ENCODE measurements around the gene KDM4C. TPM values are rescaled to one million over a fixed set of nuclear protein-coding genes. Genes with fewer than 3 reads are reported as not detected.
A peak's percentile ranks its signal among the peaks of the same experiment; 100 is the strongest.

The KDM4C gene
- total RNA-seq, 4 donors from 2014 or later, result 75.0 to 95.9 (median 88.9) TPM

DNA sequence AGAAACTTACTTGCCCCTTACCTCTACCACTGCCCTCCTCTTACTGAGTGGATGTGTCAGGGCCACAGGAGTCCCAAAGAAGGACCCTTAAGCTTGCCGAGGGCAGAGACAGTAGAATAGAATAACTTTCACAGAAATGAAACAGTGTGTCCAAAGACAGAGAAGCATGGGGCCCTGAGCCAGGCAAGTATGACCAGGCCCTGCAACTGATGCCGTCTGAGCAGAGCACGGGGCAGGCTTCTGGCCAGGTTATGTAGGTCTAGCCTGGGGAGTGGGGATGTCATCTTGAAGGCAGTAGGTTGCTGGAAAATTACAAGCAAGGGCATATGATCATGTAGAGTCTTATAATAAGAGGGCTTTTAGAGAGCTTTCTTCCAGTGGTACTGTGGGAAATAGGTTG lies 415.4 kb downstream of the KDM4C start:
- in situ Hi-C loops (cut with MboI; ENCODE audit: low pct_ligation_motif_present in 1 of 4, low pct_unique_long_range_greater_than_20kb in 1 of 4, low sequenced_read_pairs in 3 of 4), result no loop called here
- WGBS, 2 donors (ENCODE audit: low coverage in 1 of 2), result 97 to 100% methylated on average over 1 to 3 of the region's 3 CpGs

DNA sequence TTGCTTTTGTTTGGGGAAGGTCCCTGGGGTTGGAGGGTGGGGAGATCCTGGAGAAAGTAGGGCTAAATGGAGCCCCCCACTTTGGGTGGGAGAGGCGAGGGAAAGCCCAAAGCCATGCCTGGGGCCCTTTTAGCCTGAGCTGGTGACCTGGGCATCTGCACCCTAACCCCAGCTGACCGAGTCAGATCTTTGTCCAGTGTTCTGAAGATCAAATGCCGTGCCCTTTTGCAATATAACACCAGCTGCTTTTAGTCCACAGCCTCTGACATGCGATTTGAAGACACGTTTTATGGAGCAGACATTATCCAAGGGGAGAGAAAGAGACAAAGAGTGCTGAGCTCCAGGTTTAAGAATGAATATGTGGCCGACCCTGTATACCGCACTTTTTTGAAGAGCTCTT lies 416.5 kb downstream of the KDM4C start:
- TF ChIP-seq CTCF (IDR thresholded peaks at IDR 0.05) (no peak), POLR2A (IDR thresholded peaks at IDR 0.05) (no peak), EP300 (IDR thresholded peaks at IDR 0.05; ENCODE audit: low read depth) (no peak), POLR2AphosphoS5 (IDR thresholded peaks at IDR 0.05) (no peak)
- Histone ChIP-seq H3K9me3 (no peaks in the 10 kb centered on the region), H3K4me1 (peaks cover 0 to 4% (median 3%) of the 10 kb centered on the region in 4 donors), H3K4me3 (no peak overlapping the region), H3K27ac (no peak overlapping the region), H3K36me3 (peaks cover 0 to 19% (median 0%) of the 10 kb centered on the region in 4 donors), H3K27me3 (no peaks in the 10 kb centered on the region)
- DNase-seq, result no peak
- in situ Hi-C loops (cut with MboI; ENCODE audit: low pct_ligation_motif_present in 1 of 4, low pct_unique_long_range_greater_than_20kb in 1 of 4, low sequenced_read_pairs in 3 of 4) (no loop called here), intact Hi-C loops (cut with DNase I; ENCODE audit: low total_unique reads) (no loop called here)
- 84 to 100% methylated on average over 1 to 7 of the region's 7 CpGs for WGBS, 2 donors (ENCODE audit: low coverage in 1 of 2)

More for the DNA sequence above, 415.4 kb downstream of the KDM4C start:
- H3K4me1 ChIP-seq, result peaks cover 0 to 4% (median 2%) of the 10 kb centered on the region in 4 donors
- no peak overlapping the region for H3K27ac ChIP-seq
- H3K27me3 ChIP-seq, result no peaks in the 10 kb centered on the region
- H3K9me3 ChIP-seq, result no peaks in the 10 kb centered on the region
- H3K4me3 ChIP-seq, result no peak overlapping the region
- H3K36me3 ChIP-seq, result peaks cover 0 to 19% (median 0%) of the 10 kb centered on the region in 4 donors
- TF ChIP-seq CTCF (IDR thresholded peaks at IDR 0.05) (no peak), POLR2A (IDR thresholded peaks at IDR 0.05) (no peak), POLR2AphosphoS5 (IDR thresholded peaks at IDR 0.05) (no peak), EP300 (IDR thresholded peaks at IDR 0.05; ENCODE audit: low read depth) (no peak)
- no peak for DNase-seq
- intact Hi-C loops (cut with DNase I; ENCODE audit: low total_unique reads), result no loop called here

DNA sequence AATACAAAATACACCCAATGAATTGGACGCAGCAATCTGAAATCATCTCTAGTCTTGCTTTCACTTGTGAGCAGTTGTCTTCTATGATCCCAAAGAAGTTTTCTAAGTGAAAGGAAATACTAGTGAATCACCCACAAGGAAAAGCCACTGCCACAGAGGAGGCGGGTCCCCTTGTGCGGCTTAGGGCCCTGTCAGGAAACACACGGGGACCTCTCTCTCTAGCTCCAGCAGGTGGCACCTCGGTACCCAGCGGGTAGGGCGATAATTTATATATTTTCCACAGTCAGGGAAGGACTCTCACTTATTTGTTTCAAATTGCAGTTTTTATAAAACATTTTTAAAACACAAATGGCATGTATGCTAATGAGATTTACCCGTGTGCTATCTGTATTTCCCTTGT lies 417.1 kb downstream of the KDM4C start:
- Histone ChIP-seq H3K36me3 (peaks cover 0 to 15% (median 0%) of the 10 kb centered on the region in 4 donors), H3K4me1 (peaks cover 0 to 4% (median 3%) of the 10 kb centered on the region in 4 donors), H3K27me3 (no peaks in the 10 kb centered on the region), H3K9me3 (no peaks in the 10 kb centered on the region), H3K27ac (no peak overlapping the region), H3K4me3 (no peak overlapping the region)
- TF ChIP-seq EP300 (IDR thresholded peaks at IDR 0.05; ENCODE audit: low read depth), result no peak
- TF ChIP-seq POLR2AphosphoS5 (IDR thresholded peaks at IDR 0.05), result no peak
- no peak for TF ChIP-seq CTCF (IDR thresholded peaks at IDR 0.05)
- TF ChIP-seq POLR2A (IDR thresholded peaks at IDR 0.05), result no peak
- DNase-seq, result no peak
- intact Hi-C loops (cut with DNase I; ENCODE audit: low total_unique reads) (no loop called here), in situ Hi-C loops (cut with MboI; ENCODE audit: low pct_ligation_motif_present in 1 of 4, low pct_unique_long_range_greater_than_20kb in 1 of 4, low sequenced_read_pairs in 3 of 4) (no loop called here)
- WGBS, 2 donors (ENCODE audit: low coverage in 1 of 2), result 94 to 100% methylated on average over 4 to 8 of the region's 8 CpGs

DNA sequence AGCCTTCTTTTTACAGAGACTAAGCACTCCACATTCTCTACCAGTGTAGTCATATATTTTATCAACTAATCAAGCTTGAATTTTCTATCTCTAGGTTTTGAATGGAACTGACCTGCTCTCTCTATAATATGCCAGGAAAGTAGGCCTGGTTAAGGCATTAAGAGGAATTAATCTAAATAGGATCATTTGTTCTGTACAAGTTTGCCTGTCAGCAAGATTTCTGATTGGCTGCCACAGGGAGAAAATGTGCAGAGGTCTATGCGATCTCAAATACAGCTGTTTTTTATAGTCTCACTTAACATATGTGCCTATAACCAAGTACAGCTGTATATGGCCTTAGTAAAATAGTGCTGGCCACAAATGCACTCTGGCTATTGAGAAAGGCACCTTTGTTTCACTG lies 418.8 kb downstream of the KDM4C start:
- TF ChIP-seq POLR2A (IDR thresholded peaks at IDR 0.05) (no peak), EP300 (IDR thresholded peaks at IDR 0.05; ENCODE audit: low read depth) (no peak), CTCF (IDR thresholded peaks at IDR 0.05) (no peak), POLR2AphosphoS5 (IDR thresholded peaks at IDR 0.05) (no peak)
- H3K27ac ChIP-seq, result peak overlapping the region in 1 of 4 donors; percentile 15
- no peak for DNase-seq
- peaks cover 0 to 4% (median 3%) of the 10 kb centered on the region in 4 donors for H3K4me1 ChIP-seq
- in situ Hi-C loops (cut with MboI; ENCODE audit: low pct_ligation_motif_present in 1 of 4, low pct_unique_long_range_greater_than_20kb in 1 of 4, low sequenced_read_pairs in 3 of 4), result no loop called here
- peaks cover 0 to 11% (median 0%) of the 10 kb centered on the region in 4 donors for H3K36me3 ChIP-seq
- intact Hi-C loops (cut with DNase I; ENCODE audit: low total_unique reads), result no loop called here
- WGBS, 2 donors (ENCODE audit: low coverage in 1 of 2), result 71 to 83% methylated on average over 1 of the region's 1 CpG
- H3K4me3 ChIP-seq, result no peak overlapping the region
- no peaks in the 10 kb centered on the region for H3K27me3 ChIP-seq
- H3K9me3 ChIP-seq, result no peaks in the 10 kb centered on the region
